IMR-90 (cell line): ENCODE results near the gene BST1. TPM values are rescaled to one million over a fixed set of nuclear protein-coding genes. Genes with fewer than 3 reads are reported as not detected.

ENCODE experiments used
- ATAC-seq: fragments of 200-7000 bp; cut with Tn5 transposase; 2 replicates; pipeline ENCODE4 v1.9.1; 2020; ENCODE audit warnings: low read depth, mild to moderate bottlenecking, moderate library complexity
- BruUV-seq: library from RNA; stranded (reverse); fragments of 400-500 nt; replicated peaks from 2 replicates; lab custom pipeline; 2021; lab: Mats Ljungman, UMichigan
- CTCF ChIA-PET: fragments of 300-600 bp; formaldehyde crosslinking; extraction: SDS; loops from one replicate; lab custom pipeline; 2021; ENCODE audit warnings: antibody characterized with exemption; lab: Yijun Ruan, JAX
- POLR2A ChIA-PET: fragments of 300-600 bp; sonication (Branson Sonifier 250); formaldehyde crosslinking; loops from one replicate; lab custom pipeline; 2022; ENCODE audit warnings: antibody characterized with exemption; ENCODE audit not compliant: unreplicated experiment; lab: Charles Lee
- DNase-seq: peaks from one replicate; pipeline ENCODE4 v3.0.0; 2013
- H2AFZ ChIP-seq: replicated peaks from 2 replicates; pipeline ENCODE3; 2013; ENCODE audit warnings: low read length, mild to moderate bottlenecking; ENCODE audit not compliant: poor library complexity
- H2AK5ac ChIP-seq: 2 replicates; pipeline ENCODE4 v1.6.1; 2013; ENCODE audit warnings: low read depth, low read length, inconsistent platforms
- H2AK9ac ChIP-seq: replicated peaks from 2 replicates; pipeline ENCODE3; 2013; ENCODE audit warnings: mild to moderate bottlenecking, low read depth, low read length, moderate library complexity; ENCODE audit not compliant: poor library complexity
- H2BK120ac ChIP-seq: 2 replicates; pipeline ENCODE4 v1.6.1; 2013; ENCODE audit warnings: low read depth, low read length, inconsistent platforms
- H2BK15ac ChIP-seq: 3 replicates; pipeline ENCODE4 v1.6.1; 2013; ENCODE audit warnings: low read depth, low read length, inconsistent platforms
- H2BK20ac ChIP-seq: 2 replicates; pipeline ENCODE4 v1.6.1; 2013; ENCODE audit warnings: low read depth, mild to moderate bottlenecking, inconsistent platforms, low read length, moderate library complexity
- H2BK5ac ChIP-seq: 2 replicates; pipeline ENCODE4 v1.6.1; 2013; ENCODE audit warnings: mild to moderate bottlenecking, low read depth, low read length, inconsistent platforms; ENCODE audit not compliant: poor library complexity, severe bottlenecking
- H3K14ac ChIP-seq: replicated peaks from 2 replicates; pipeline ENCODE4 v1.6.1; 2013; ENCODE audit warnings: low read depth, low read length, inconsistent platforms
- H3K18ac ChIP-seq: 2 replicates; pipeline ENCODE4 v1.6.1; 2013; ENCODE audit warnings: low read depth, low read length, control low read depth
- H3K23ac ChIP-seq: 2 replicates; pipeline ENCODE4 v1.6.1; 2013; ENCODE audit warnings: low read depth, low read length, inconsistent platforms
- H3K27ac ChIP-seq: 2 replicates; pipeline ENCODE4 v1.5.1; 2013; ENCODE audit warnings: mild to moderate bottlenecking, control low read depth, low read length; ENCODE audit not compliant: insufficient read depth
- H3K27me3 ChIP-seq: 2 replicates; pipeline ENCODE4 v1.6.1; 2013; ENCODE audit warnings: low read length; ENCODE audit not compliant: control insufficient read depth, insufficient read depth
- H3K36me3 ChIP-seq: 2 replicates; pipeline ENCODE4 v1.6.1; 2013; ENCODE audit warnings: low read length, mixed read lengths; ENCODE audit not compliant: control insufficient read depth, insufficient read depth
- H3K4ac ChIP-seq: 2 replicates; pipeline ENCODE4 v1.6.1; 2013; ENCODE audit warnings: low read depth, low read length, inconsistent platforms
- H3K4me1 ChIP-seq: 2 replicates; pipeline ENCODE4 v1.6.1; 2013; ENCODE audit warnings: low read length, mixed read lengths; ENCODE audit not compliant: control insufficient read depth, insufficient read depth
- H3K4me2 ChIP-seq: 2 replicates; pipeline ENCODE4 v1.6.1; 2013; ENCODE audit warnings: low read depth, mild to moderate bottlenecking, control low read depth, low read length, moderate library complexity
- H3K4me3 ChIP-seq: 2 replicates; pipeline ENCODE4 v1.5.1; 2013; ENCODE audit warnings: low read depth, mild to moderate bottlenecking, control low read depth, low read length, moderate library complexity; ENCODE audit not compliant: insufficient read depth
- H3K56ac ChIP-seq: 2 replicates; pipeline ENCODE4 v1.6.1; 2013; ENCODE audit warnings: low read length, inconsistent platforms; ENCODE audit not compliant: insufficient read depth; ENCODE audit errors: extremely low read depth
- H3K79me1 ChIP-seq, 2 experiments: 2 replicates each; pipeline ENCODE4 v1.6.1; 2013; ENCODE audit warnings: low read length in 2 of 2, inconsistent platforms in 1 of 2, low read depth in 1 of 2
- H3K9ac ChIP-seq: 2 replicates; pipeline ENCODE4 v1.6.1; 2013; ENCODE audit warnings: low read depth, low read length, control low read depth
- H3K9me1 ChIP-seq: 2 replicates; pipeline ENCODE4 v1.6.1; 2013; ENCODE audit warnings: low read length, inconsistent platforms; ENCODE audit not compliant: insufficient read depth
- H3K9me3 ChIP-seq: 2 replicates; pipeline ENCODE4 v1.6.1; 2013; ENCODE audit warnings: low read length; ENCODE audit not compliant: control insufficient read depth, insufficient read depth
- H4K20me1 ChIP-seq: 2 replicates; pipeline ENCODE4 v1.6.1; 2013; ENCODE audit warnings: low read length, inconsistent platforms; ENCODE audit not compliant: insufficient read depth
- H4K5ac ChIP-seq: 2 replicates; pipeline ENCODE4 v1.6.1; 2013; ENCODE audit warnings: mild to moderate bottlenecking, low read depth, low read length, control low read depth
- H4K8ac ChIP-seq, 2 experiments: 2 replicates each; pipeline ENCODE4 v1.6.1; 2013; ENCODE audit warnings: low read depth in 2 of 2, low read length in 2 of 2, control low read depth in 1 of 2, inconsistent platforms in 1 of 2
- H4K91ac ChIP-seq: 2 replicates; pipeline ENCODE4 v1.6.1; 2013; ENCODE audit warnings: low read depth, low read length, inconsistent platforms; ENCODE audit not compliant: insufficient read depth
- BHLHE40 ChIP-seq: fragments of 150-350 bp; IDR thresholded peaks from 2 replicates; pipeline ENCODE4 v1.6.1; 2016; ENCODE audit warnings: mild to moderate bottlenecking, low read depth, low read length
- FOS ChIP-seq: fragments of 150-350 bp; IDR thresholded peaks from 2 replicates; pipeline ENCODE4 v1.6.1; 2016; ENCODE audit warnings: low read depth, low read length
- WGBS, 2 experiments: methylation state at CpG; one replicate each; pipeline versions ENCODE4 v1.1.5 to v1.1.7; 2013; ENCODE audit warnings: missing lambda C conversion rate in 2 of 2; ENCODE audit not compliant: insufficient read length in 1 of 2; ENCODE audit errors: extremely low coverage in 2 of 2; 5-methylcytosine and 5-hydroxymethylcytosine counted together
- dilution Hi-C: fragments of 300-500 bp; cut with HindIII; formaldehyde crosslinking; loops from one replicate; pipeline ENCODE4 v1.14.3; 2018; ENCODE audit warnings: low sequenced_read_pairs; ENCODE audit not compliant: unreplicated experiment
- in situ Hi-C: fragments of 300-500 bp; cut with MboI; formaldehyde crosslinking; loops from 3 replicates; pipeline ENCODE4 v1.14.3; 2019; ENCODE audit warnings: low sequenced_read_pairs, inconsistent platforms, mixed read lengths
- intact Hi-C: fragments of 100-400 bp; cut with micrococcal nuclease; formaldehyde crosslinking; loops from 2 replicates; pipeline ENCODE4 v1.10.0; 2022
- polyA plus RNA-seq, 3 experiments: library from polyadenylated mRNA; depleted of rRNA; stranded (reverse); fragments of >200 nt; gene quantifications; 2 replicates each; pipeline ENCODE4 v1.2.3, GENCODE V29; 2012; ENCODE audit warnings: low replicate concordance in 1 of 3
- total RNA-seq: library from RNA; depleted of rRNA; stranded (reverse); fragments of >200 nt; gene quantifications from 2 replicates; pipeline ENCODE4 v1.2.3, GENCODE V29; 2012

Gene BST1
- total and polyA plus RNA-seq, 2 of the 4 experiments (the other 2 are of a cell fraction), result 6.6 to 11.1 TPM

GRCh38 chr4:15681067-15681371 lies 21.8 kb upstream of the BST1 start:
- TF ChIP-seq BHLHE40, result no peak
- no peak for TF ChIP-seq FOS
- in situ Hi-C loops (loop anchor here (25.0 kb wide), 1 partner anchor 669 kb away; the partner anchor contains the start of gene CPEB2), intact Hi-C loops (loop anchor here (2.0 kb wide), 1 partner anchor 26 kb away; the partner anchor contains the start of gene FBXL5), dilution Hi-C loops (no loop called here)
- peak overlapping the region; percentile 60 for H3K9ac ChIP-seq
- peak overlapping the region; percentile 13; the same call in 1 of the 2 replicates for H2BK120ac ChIP-seq
- peak overlapping the region; percentile 33; the same call in 1 of the 2 replicates for H3K23ac ChIP-seq
- BruUV-seq, result no TSS peak
- H3K14ac ChIP-seq, result peak overlapping the region; percentile 22; the same call in 1 of the 2 replicates
- peaks cover 7% of the 10 kb centered on the region for H3K4me1 ChIP-seq
- H2AK5ac ChIP-seq, result peak overlapping the region; percentile 5; the same call in 1 of the 2 replicates
- POLR2A ChIA-PET, result interaction anchor here (1.0 kb wide), 1 partner anchor 9 kb away, joined by 3 read pairs; no protein-coding TSS in a partner anchor
- H3K9me3 ChIP-seq, result no peaks in the 10 kb centered on the region
- peak overlapping the region; percentile 57 for H3K4ac ChIP-seq
- peaks cover 9% of the 10 kb centered on the region for H3K9me1 ChIP-seq
- no peak overlapping the region for H4K5ac ChIP-seq
- WGBS, 2 experiments, result 1% methylated on average over 11 of the region's 14 CpGs; no CpG with 5 or more reads in 1 of the 2 experiments
- peak overlapping the region; percentile 91 for H3K56ac ChIP-seq
- H3K79me1 ChIP-seq, result peaks cover 23 to 38% of the 10 kb centered on the region in 2 experiments
- H4K91ac ChIP-seq, result peak overlapping the region; percentile 55
- peak overlapping the region; percentile 69 for H3K27ac ChIP-seq
- H2BK5ac ChIP-seq, result peak overlapping the region; percentile 67
- H3K4me2 ChIP-seq, result peak overlapping the region; percentile 29
- CTCF ChIA-PET, result interaction anchor here (0.6 kb wide), 1 partner anchor 544 kb away, joined by 3 read pairs; no protein-coding TSS in a partner anchor
- H4K20me1 ChIP-seq, result no peaks in the 10 kb centered on the region
- no peak overlapping the region for H3K18ac ChIP-seq
- H2AFZ ChIP-seq, result peak overlapping the region; percentile 91
- ATAC-seq (no peak), DNase-seq (no peak)
- peak overlapping the region; percentile 77 for H2AK9ac ChIP-seq
- peaks cover 3% of the 10 kb centered on the region for H3K36me3 ChIP-seq
- H3K27me3 ChIP-seq, result no peaks in the 10 kb centered on the region
- no peak overlapping the region for H2BK20ac ChIP-seq
- no peak overlapping the region for H2BK15ac ChIP-seq
- H4K8ac ChIP-seq, result peak overlapping the region in 1 of 2 experiments; percentile 43; a peak in 1 of 4 replicates
- H3K4me3 ChIP-seq, result peak overlapping the region; percentile 62
